Measurements from ENCODE around the gene TECPR2.

DNA sequence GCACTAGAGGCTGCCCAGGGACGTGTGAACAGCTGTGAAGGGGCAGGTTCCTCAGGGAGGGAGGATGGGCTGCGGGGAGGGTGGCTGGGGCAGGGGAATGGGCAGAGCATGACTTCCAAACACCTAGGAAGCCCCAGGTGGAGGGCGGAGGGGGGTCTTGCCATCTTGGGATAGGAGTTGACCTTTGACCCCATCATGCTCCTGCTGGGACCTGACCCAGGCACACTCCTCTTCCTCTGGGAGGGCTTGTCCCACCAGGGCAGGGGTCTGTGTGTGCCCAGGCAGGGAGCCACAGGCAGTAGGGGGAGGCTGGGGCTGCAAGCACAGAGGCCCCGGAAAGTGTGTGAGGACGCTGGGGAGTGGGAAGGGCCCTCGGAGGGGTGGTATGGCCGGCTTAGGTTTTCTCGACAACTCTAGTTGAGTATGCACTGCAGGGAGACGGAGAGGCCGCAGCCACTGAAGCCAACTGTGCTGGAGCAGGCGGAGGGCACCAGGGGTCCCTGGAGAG is 150.1 kb downstream of the TECPR2 start:
- TF ChIP-seq, protein P1, sequence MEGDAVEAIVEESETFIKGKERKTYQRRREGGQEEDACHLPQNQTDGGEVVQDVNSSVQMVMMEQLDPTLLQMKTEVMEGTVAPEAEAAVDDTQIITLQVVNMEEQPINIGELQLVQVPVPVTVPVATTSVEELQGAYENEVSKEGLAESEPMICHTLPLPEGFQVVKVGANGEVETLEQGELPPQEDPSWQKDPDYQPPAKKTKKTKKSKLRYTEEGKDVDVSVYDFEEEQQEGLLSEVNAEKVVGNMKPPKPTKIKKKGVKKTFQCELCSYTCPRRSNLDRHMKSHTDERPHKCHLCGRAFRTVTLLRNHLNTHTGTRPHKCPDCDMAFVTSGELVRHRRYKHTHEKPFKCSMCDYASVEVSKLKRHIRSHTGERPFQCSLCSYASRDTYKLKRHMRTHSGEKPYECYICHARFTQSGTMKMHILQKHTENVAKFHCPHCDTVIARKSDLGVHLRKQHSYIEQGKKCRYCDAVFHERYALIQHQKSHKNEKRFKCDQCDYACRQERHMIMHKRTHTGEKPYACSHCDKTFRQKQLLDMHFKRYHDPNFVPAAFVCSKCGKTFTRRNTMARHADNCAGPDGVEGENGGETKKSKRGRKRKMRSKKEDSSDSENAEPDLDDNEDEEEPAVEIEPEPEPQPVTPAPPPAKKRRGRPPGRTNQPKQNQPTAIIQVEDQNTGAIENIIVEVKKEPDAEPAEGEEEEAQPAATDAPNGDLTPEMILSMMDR (IDR thresholded peaks at IDR 0.05; ENCODE audit: insufficient read depth, low read length) = no peak
- TF ChIP-seq POLR2AphosphoS5 (IDR thresholded peaks at IDR 0.05; ENCODE audit: low read depth) = no peak
- TF ChIP-seq, protein P2, sequence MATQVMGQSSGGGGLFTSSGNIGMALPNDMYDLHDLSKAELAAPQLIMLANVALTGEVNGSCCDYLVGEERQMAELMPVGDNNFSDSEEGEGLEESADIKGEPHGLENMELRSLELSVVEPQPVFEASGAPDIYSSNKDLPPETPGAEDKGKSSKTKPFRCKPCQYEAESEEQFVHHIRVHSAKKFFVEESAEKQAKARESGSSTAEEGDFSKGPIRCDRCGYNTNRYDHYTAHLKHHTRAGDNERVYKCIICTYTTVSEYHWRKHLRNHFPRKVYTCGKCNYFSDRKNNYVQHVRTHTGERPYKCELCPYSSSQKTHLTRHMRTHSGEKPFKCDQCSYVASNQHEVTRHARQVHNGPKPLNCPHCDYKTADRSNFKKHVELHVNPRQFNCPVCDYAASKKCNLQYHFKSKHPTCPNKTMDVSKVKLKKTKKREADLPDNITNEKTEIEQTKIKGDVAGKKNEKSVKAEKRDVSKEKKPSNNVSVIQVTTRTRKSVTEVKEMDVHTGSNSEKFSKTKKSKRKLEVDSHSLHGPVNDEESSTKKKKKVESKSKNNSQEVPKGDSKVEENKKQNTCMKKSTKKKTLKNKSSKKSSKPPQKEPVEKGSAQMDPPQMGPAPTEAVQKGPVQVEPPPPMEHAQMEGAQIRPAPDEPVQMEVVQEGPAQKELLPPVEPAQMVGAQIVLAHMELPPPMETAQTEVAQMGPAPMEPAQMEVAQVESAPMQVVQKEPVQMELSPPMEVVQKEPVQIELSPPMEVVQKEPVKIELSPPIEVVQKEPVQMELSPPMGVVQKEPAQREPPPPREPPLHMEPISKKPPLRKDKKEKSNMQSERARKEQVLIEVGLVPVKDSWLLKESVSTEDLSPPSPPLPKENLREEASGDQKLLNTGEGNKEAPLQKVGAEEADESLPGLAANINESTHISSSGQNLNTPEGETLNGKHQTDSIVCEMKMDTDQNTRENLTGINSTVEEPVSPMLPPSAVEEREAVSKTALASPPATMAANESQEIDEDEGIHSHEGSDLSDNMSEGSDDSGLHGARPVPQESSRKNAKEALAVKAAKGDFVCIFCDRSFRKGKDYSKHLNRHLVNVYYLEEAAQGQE (IDR thresholded peaks at IDR 0.05; ENCODE audit: insufficient replicate concordance, low read depth) = no peak
